NCI-H2107 (cell line): ENCODE results near the gene NAT9.

Experiments
- DNase-seq: peaks from one replicate; lab custom pipeline; 2025; lab: John Stamatoyannopoulos, UW

Gene NAT9

GRCh38 chr17:74744714-74745547, 31.2 kb downstream of the NAT9 start:
- no peak for DNase-seq

GRCh38 chr17:74744349-74744713, 31.8 kb downstream of the NAT9 start:
- DNase-seq = no peak

GRCh38 chr17:74743755-74744154, 32.4 kb downstream of the NAT9 start:
- DNase-seq = no peak

- no peak for DNase-seq
Measured at GRCh38 chr17:74742978-74743545, 33.1 kb downstream of the NAT9 start.

DNA sequence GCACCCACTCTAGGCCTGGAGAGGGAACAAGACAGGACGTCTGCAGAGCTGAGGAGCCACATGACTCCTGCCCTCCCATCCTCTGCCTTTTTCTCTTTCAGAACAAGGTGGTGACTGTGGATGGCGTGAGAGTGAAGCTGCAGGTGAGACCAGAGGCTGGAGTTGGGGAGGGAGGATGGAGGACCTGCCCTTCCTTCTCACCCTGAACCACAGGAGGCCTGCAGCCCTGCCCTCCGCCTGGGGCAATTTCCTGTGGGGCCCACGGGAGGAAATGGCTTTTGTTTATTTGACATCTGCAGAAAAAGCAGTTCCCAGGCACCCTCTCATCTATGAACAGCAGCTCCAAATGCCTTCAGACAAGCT, 34.0 kb downstream of the NAT9 start:
- DNase-seq = no peak

DNA sequence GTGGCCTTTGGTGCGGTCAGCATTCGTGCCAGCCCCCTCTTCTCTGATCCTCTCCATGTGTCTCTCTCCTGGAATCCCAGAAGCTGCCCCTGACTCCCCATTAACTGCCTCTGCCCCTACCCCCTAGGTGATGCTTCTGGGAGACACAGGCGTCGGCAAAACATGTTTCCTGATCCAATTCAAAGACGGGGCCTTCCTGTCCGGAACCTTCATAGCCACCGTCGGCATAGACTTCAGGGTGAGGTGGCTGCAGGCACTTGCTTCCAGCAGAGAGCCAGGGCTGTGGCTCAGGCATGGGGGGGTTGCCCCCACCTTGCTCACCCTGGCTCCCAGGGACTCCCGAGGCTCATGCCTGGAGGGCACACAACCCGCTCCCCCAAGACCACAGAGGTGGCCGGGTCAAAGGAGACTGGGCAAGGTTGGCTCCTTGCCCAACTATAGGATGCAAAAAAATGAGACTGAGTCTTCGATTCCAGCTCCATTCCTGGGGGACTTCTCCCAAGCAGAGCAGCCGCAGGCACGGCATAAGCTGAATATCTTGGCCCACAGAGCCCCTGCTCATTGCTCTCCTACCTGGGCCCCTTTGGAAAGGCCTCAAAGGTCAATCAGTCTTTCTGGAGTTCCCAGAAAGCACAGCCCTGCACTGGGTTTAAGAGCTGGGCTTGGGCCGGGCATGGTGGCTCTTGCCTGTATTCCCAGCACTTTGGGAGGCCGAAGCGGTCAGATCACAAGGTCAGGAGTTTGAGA, 35.3 kb downstream of the NAT9 start:
- no peak for DNase-seq

DNA sequence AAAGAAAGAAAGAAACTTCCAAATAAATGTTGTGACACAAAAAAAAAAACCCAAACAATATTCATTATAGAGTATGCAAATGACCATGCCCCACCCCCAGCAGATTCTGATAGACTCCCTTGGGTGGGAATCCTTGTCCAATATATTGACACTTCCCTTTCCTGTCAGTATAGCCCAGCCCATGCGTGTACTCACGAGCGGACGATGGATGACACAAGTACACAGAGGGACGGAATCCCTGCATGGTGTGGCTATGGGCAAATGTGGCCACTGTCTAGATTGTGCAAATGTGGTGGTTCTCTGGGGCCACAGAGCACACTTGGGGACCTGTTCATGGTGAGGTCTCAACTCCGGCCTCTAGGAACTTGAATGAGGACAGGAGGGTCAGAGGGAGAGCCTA, 36.0 kb downstream of the NAT9 start:
- no peak for DNase-seq

DNA sequence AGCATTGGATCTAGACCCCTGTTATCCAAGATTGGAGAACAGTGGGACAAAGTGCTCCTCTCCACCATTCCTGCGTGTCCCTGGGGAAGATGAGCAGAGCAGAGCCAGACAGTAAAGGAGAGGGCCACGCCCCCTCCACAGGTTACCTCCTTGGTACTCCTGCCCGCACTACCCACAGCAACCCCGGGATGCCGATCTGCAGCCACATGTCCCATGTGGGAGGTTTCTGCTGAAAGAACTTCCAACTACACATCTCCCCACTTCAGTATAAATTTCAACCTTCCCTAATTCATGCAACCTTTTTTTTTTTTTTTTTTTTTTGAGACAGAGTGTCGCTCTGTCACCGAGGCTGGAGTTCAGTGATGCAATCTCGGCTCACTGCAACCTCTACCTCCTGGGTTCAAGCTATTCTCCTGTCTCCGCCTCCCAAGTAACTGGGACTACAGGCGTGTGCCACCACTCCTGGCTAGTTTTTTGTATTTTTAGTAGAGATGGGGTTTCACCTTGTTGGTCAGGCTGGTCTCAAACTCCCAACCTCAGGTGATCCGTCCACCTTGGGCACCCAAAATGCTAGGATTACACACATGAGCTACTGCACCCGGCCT, 36.8 kb downstream of the NAT9 start:
- no peak for DNase-seq

DNA sequence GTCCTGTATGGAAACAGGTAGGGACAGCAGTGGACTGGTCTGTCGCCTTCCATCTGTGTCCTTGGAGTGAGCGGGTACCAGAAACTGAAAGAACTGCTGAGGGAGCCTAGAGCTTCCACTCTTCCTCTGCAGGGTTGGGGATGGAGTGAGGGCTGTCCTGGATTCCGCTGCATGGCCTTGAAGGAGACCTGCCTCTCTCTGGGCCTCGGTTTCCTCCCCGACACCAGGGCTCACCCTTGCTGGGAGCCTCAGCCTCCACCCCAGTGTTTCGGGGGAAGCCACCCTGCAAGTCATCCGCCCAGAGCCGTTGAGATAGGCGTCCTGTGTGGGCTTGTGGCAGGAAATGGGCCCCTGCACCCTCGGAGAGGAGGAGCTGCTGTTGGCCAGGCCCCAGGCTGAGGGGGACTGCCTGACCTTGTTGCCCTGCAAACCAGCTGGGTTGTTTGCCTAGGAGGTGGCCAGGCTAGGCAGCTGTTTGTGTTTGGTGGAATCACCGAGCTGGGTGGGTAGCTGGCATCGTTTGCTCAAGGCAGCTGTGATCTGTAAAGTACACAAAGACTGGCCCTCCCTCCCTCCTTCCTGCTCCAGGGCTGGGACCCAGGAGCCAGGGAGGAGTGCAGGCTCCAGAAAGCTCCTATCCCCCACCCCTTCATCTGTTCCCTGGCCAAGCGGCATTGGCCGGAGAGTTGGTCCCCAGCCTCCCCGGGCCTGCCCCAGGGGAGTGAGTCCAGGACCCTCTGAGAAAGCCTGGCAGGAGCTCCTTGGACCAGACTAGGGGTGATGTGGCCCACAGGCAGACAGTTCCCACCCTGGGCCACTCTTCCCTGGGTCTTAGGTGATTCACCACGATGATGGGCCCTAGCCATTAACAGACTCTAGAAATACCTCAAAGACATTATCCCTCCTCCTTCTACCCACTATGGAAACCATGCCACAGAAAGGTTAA, 37.8 kb downstream of the NAT9 start:
- DNase-seq = no peak

DNA sequence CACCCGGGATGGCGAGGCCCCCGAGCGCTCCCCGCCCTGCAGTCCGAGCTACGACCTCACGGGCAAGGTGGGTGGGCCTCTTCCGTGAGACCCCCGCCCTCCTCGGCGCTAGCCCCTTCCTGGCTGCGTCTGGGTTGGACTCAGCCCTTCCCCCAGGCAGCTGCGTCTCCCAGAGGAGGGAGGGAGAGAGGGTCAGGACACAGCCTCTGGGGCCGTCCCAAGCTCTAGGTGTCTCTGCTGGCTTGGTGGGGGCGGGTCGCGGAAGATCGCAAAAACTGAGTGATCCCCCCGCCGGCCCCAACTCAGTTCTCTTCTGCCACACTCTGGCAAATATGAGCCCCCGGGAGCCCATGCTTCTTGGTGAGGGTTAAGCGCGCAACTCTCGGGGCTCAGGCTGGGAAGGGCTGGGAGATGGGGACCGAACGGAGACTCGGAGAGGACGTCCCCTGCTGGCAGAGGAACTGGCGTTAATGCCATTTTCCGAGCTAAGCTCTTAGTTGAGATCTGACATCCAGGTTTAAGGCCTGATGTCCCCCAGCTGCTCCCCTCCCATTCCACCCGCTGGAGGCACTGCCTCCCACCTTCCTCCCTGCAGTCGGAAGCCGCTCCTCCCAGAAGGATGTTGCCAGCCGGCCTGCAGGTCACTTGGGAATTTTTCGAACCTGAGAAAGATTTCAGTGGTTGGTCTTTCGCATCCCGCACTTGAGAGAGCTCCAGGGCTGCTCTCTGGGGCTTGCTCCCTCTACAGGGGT, 38.7 kb downstream of the NAT9 start:
- DNase-seq = no peak

GRCh38 chr17:74736513-74737298, 39.4 kb downstream of the NAT9 start, which contains the start of gene RAB37:
RAB37 (plus strand) TSS chr17:74737256; CDS start chr17:74737273, 17 bp downstream.
- no peak for DNase-seq

- no peak for DNase-seq
Measured at GRCh38 chr17:74734256-74734655, 41.9 kb downstream of the NAT9 start.

DNA sequence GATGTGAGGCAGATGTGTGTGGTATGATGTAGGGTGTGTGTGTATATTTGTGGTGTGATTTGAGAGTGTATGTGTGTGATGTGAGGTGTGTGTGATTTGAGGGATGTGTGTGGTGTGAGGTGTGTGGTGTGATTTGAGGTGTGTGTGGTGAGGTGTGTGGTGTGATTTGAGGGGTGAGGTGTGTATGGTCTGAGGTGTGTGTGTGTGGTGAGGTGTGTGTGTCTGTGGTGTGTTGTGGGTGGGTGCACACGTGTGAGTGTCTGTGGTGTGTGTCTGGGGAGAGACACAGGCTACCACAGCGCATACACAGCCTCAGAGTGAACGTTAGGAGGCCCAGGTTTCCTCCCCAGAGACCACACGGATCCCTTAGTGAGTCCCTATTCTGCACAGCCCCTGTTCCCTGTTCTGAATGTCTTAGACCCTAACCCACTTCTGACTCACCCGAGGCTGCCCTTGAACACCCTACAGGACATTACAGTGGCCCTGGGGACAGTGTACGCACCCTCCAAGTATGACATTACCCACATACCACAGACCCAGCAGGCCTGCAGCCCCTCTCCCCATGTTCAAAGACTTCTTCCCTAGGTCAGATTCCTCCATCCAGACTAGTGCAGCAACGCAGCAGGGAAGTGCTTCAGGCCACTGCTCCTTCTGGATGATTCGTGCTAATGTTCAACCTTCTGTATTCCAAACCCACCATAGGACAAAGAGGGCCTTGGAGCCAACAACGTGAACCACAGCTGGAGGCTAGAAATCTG, 42.6 kb downstream of the NAT9 start:
- DNase-seq = no peak

GRCh38 chr17:74732042-74732867, 43.9 kb downstream of the NAT9 start:
- no peak for DNase-seq

GRCh38 chr17:74731347-74731605, 44.9 kb downstream of the NAT9 start:
- DNase-seq = no peak

- no peak for DNase-seq
Measured at GRCh38 chr17:74730491-74731346, 45.4 kb downstream of the NAT9 start.

DNA sequence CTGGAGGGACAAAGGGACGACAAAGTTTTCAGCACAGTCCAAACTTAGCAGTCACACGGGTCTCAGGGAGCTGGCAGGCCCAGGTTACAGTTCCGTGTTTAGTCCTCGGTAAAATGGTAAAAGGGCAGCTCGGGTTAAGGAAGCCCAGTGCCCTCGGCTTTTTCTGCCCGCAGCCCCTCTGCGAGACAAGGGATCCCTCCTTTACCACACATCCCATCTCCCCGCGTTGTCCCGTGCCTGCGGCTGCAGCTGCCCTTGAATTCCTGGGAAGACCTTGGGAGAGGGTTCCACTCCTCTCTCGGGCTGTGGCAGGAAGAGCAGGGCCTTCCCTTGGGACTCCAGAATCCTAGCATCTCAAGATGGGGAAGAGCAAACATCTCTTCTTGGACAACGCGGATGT, 46.3 kb downstream of the NAT9 start:
- DNase-seq = no peak

DNA sequence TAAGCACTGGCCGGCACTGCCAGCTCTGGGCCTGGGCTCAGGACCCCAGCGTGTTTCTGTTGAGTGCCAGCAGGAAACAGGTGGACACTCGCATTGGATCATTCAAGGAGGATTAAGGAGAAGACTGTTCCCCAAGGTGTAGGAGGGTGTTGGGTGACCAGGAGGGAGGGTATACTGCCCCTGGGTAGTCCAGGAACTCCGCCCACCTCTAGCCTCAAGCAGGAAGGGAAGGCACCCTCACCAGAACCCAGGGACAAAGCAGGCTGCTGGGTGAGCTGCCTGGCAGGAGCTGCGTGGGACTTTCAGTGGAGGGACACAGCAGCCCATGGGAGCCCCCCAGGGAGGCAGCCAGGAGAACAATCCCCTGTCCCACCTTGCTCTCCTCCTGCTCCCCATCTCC, 46.8 kb downstream of the NAT9 start:
- DNase-seq = no peak
